Effector memory CD4-positive, alpha-beta T cell (primary cell): ENCODE data around the gene PLPP4.

Source experiments
- DNase-seq, 3 donors: peaks; one replicate each; pipeline ENCODE4 v3.0.0-alpha.2; 2020
- H3K27ac ChIP-seq: 2 replicates; pipeline ENCODE4 v1.7.0; 2013; ENCODE audit warnings: mild to moderate bottlenecking, low read length, moderate library complexity; ENCODE audit not compliant: insufficient read depth, poor library complexity, severe bottlenecking
- H3K27me3 ChIP-seq: replicated peaks from 2 replicates; pipeline ENCODE4 v1.7.0; 2013; ENCODE audit warnings: mild to moderate bottlenecking, low read length; ENCODE audit not compliant: insufficient read depth, control insufficient read depth, poor library complexity, severe bottlenecking
- H3K36me3 ChIP-seq: 2 replicates; pipeline ENCODE4 v1.7.0; 2013; ENCODE audit warnings: mild to moderate bottlenecking, low read length, moderate library complexity; ENCODE audit not compliant: control insufficient read depth, insufficient read depth
- H3K4me1 ChIP-seq: 2 replicates; pipeline ENCODE4 v1.7.0; 2013; ENCODE audit warnings: low read length, mild to moderate bottlenecking; ENCODE audit not compliant: control insufficient read depth, insufficient read depth, poor library complexity, severe bottlenecking
- H3K4me3 ChIP-seq: 2 replicates; pipeline ENCODE4 v1.7.0; 2013; ENCODE audit warnings: low read length, low read depth, mild to moderate bottlenecking; ENCODE audit not compliant: insufficient read depth, poor library complexity, severe bottlenecking
- H3K9me3 ChIP-seq: 2 replicates; pipeline ENCODE4 v1.7.0; 2013; ENCODE audit warnings: mild to moderate bottlenecking, low read length, moderate library complexity; ENCODE audit not compliant: control insufficient read depth
- total RNA-seq, 3 donors: gene quantifications; one replicate each; lab custom pipeline; 2026; lab: John Stamatoyannopoulos, UW

The PLPP4 gene
- total RNA-seq = 0 reads per million in 3 donors

GRCh38 chr10:120456626-120457430 lies at the start of gene PLPP4:
TSS of gene PLPP4 (plus strand) at chr10:120457227. CDS start at chr10:120457306, 79 bp downstream.
- H3K4me3 ChIP-seq = no peak within 1 kb of the TSS
- no peaks in the 10 kb centered on the region for H3K9me3 ChIP-seq
- H3K27me3 ChIP-seq = no peaks in the 10 kb centered on the region
- H3K4me1 ChIP-seq = no peaks in the 10 kb centered on the region
- no peak within 1 kb of the TSS for H3K27ac ChIP-seq
- no peak for DNase-seq
- H3K36me3 ChIP-seq = no peaks in the 10 kb centered on the region

- H3K27ac ChIP-seq = no peak overlapping the region
- H3K27me3 ChIP-seq = no peaks in the 10 kb centered on the region
- no peaks in the 10 kb centered on the region for H3K4me1 ChIP-seq
- no peaks in the 10 kb centered on the region for H3K36me3 ChIP-seq
- no peak for DNase-seq
- H3K4me3 ChIP-seq = no peak overlapping the region
- no peaks in the 10 kb centered on the region for H3K9me3 ChIP-seq
Observed at GRCh38 chr10:120409816-120410215, 47.2 kb upstream of the PLPP4 start.

- no peak for DNase-seq
- Histone ChIP-seq H3K27ac (no peak overlapping the region), H3K36me3 (no peaks in the 10 kb centered on the region), H3K4me1 (no peaks in the 10 kb centered on the region), H3K9me3 (no peaks in the 10 kb centered on the region), H3K4me3 (no peak overlapping the region), H3K27me3 (no peaks in the 10 kb centered on the region)
Observed at GRCh38 chr10:120414946-120415345, 42.1 kb upstream of the PLPP4 start.

GRCh38 chr10:120415709-120416330 lies 41.2 kb upstream of the PLPP4 start:
- Histone ChIP-seq H3K27ac (no peak overlapping the region), H3K4me3 (no peak overlapping the region)

GRCh38 chr10:120420421-120420820 lies 36.6 kb upstream of the PLPP4 start:
- no peaks in the 10 kb centered on the region for H3K4me1 ChIP-seq

More at GRCh38 chr10:120415709-120416330, 41.2 kb upstream of the PLPP4 start:
- Histone ChIP-seq H3K27me3 (no peaks in the 10 kb centered on the region), H3K36me3 (no peaks in the 10 kb centered on the region), H3K4me1 (no peaks in the 10 kb centered on the region), H3K9me3 (no peaks in the 10 kb centered on the region)
- no peak for DNase-seq

GRCh38 chr10:120421250-120421649 lies 35.8 kb upstream of the PLPP4 start:
- no peaks in the 10 kb centered on the region for H3K27me3 ChIP-seq
- no peak overlapping the region for H3K27ac ChIP-seq
- no peaks in the 10 kb centered on the region for H3K4me1 ChIP-seq
- no peak for DNase-seq
- no peaks in the 10 kb centered on the region for H3K9me3 ChIP-seq
- H3K4me3 ChIP-seq = no peak overlapping the region
- H3K36me3 ChIP-seq = no peaks in the 10 kb centered on the region

More at GRCh38 chr10:120420421-120420820, 36.6 kb upstream of the PLPP4 start:
- no peaks in the 10 kb centered on the region for H3K36me3 ChIP-seq
- H3K4me3 ChIP-seq = no peak overlapping the region
- no peaks in the 10 kb centered on the region for H3K9me3 ChIP-seq
- no peak for DNase-seq
- no peak overlapping the region for H3K27ac ChIP-seq
- H3K27me3 ChIP-seq = no peaks in the 10 kb centered on the region

- no peak for DNase-seq
- Histone ChIP-seq H3K9me3 (no peaks in the 10 kb centered on the region), H3K27me3 (no peaks in the 10 kb centered on the region), H3K36me3 (no peaks in the 10 kb centered on the region), H3K4me1 (no peaks in the 10 kb centered on the region), H3K27ac (no peak overlapping the region), H3K4me3 (no peak overlapping the region)
Observed at GRCh38 chr10:120422457-120422856, 34.6 kb upstream of the PLPP4 start.

GRCh38 chr10:120423431-120424197 lies 33.4 kb upstream of the PLPP4 start:
- Histone ChIP-seq H3K9me3 (no peaks in the 10 kb centered on the region), H3K27ac (no peak overlapping the region)

GRCh38 chr10:120424198-120424464 lies 32.9 kb upstream of the PLPP4 start:
- DNase-seq = no peak
- no peaks in the 10 kb centered on the region for H3K9me3 ChIP-seq
- H3K36me3 ChIP-seq = no peaks in the 10 kb centered on the region
- H3K4me3 ChIP-seq = no peak overlapping the region
- no peaks in the 10 kb centered on the region for H3K4me1 ChIP-seq
- no peak overlapping the region for H3K27ac ChIP-seq
- H3K27me3 ChIP-seq = no peaks in the 10 kb centered on the region

More at GRCh38 chr10:120423431-120424197, 33.4 kb upstream of the PLPP4 start:
- Histone ChIP-seq H3K27me3 (no peaks in the 10 kb centered on the region), H3K4me3 (no peak overlapping the region), H3K36me3 (no peaks in the 10 kb centered on the region), H3K4me1 (no peaks in the 10 kb centered on the region)
- no peak for DNase-seq

- no peaks in the 10 kb centered on the region for H3K36me3 ChIP-seq
- no peaks in the 10 kb centered on the region for H3K9me3 ChIP-seq
- no peak overlapping the region for H3K4me3 ChIP-seq
- H3K27me3 ChIP-seq = no peaks in the 10 kb centered on the region
- DNase-seq = no peak
- H3K4me1 ChIP-seq = no peaks in the 10 kb centered on the region
- H3K27ac ChIP-seq = no peak overlapping the region
Observed at GRCh38 chr10:120426306-120426705, 30.7 kb upstream of the PLPP4 start.
